ENCODE measurements around the gene CDH13.

Gene CDH13

GRCh38 chr16:83397601-83398291 lies 771.0 kb downstream of the CDH13 start:
- no peak for TF ChIP-seq CTCF (IDR thresholded peaks at IDR 0.05)
- H3K36me3 ChIP-seq: no peaks in the 10 kb centered on the region

GRCh38 chr16:83400234-83400633 lies 773.5 kb downstream of the CDH13 start:
- no peaks in the 10 kb centered on the region for H3K36me3 ChIP-seq
- H3K4me1 ChIP-seq: peaks cover 0 to 22% (median 12%) of the 10 kb centered on the region in 4 donors
- no peak for TF ChIP-seq CTCF (IDR thresholded peaks at IDR 0.05)
- no peak overlapping the region for H3K27ac ChIP-seq
- no peaks in the 10 kb centered on the region for H3K27me3 ChIP-seq
- no peak for DNase-seq
- H3K9me3 ChIP-seq: no peaks in the 10 kb centered on the region
- intact Hi-C loops (cut with DNase I; ENCODE audit: low total_unique reads): no loop called here
- no peak overlapping the region for H3K4me3 ChIP-seq

More at GRCh38 chr16:83397601-83398291, 771.0 kb downstream of the CDH13 start:
- Histone ChIP-seq H3K4me3 (no peak overlapping the region), H3K9me3 (no peaks in the 10 kb centered on the region), H3K27me3 (no peaks in the 10 kb centered on the region), H3K4me1 (peaks cover 0 to 41% (median 21%) of the 10 kb centered on the region in 4 donors), H3K27ac (peak overlapping the region in 1 of 2 donors; percentile 44)
- DNase-seq: no peak
- intact Hi-C loops (cut with DNase I; ENCODE audit: low total_unique reads): no loop called here

- H3K9me3 ChIP-seq: no peaks in the 10 kb centered on the region
- no peak for DNase-seq
- intact Hi-C loops (cut with DNase I; ENCODE audit: low total_unique reads): no loop called here
These were observed 775.5 kb downstream of the CDH13 start for GRCh38 chr16:83402160-83402814.

GRCh38 chr16:83402967-83403366 lies 776.2 kb downstream of the CDH13 start:
- H3K36me3 ChIP-seq: no peaks in the 10 kb centered on the region
- peaks cover 0 to 10% (median 5%) of the 10 kb centered on the region in 4 donors for H3K4me1 ChIP-seq
- no peak overlapping the region for H3K27ac ChIP-seq
- no peak for TF ChIP-seq CTCF (IDR thresholded peaks at IDR 0.05)
- intact Hi-C loops (cut with DNase I; ENCODE audit: low total_unique reads): no loop called here
- no peak overlapping the region for H3K4me3 ChIP-seq
- H3K27me3 ChIP-seq: no peaks in the 10 kb centered on the region
- H3K9me3 ChIP-seq: no peaks in the 10 kb centered on the region
- no peak for DNase-seq

More at GRCh38 chr16:83402160-83402814, 775.5 kb downstream of the CDH13 start:
- peaks cover 0 to 16% (median 10%) of the 10 kb centered on the region in 4 donors for H3K4me1 ChIP-seq
- no peak overlapping the region for H3K4me3 ChIP-seq
- H3K27me3 ChIP-seq: no peaks in the 10 kb centered on the region
- no peak overlapping the region for H3K27ac ChIP-seq
- TF ChIP-seq CTCF (IDR thresholded peaks at IDR 0.05): no peak
- no peaks in the 10 kb centered on the region for H3K36me3 ChIP-seq

- H3K4me1 ChIP-seq: peaks cover 0 to 2% (median under 1%) of the 10 kb centered on the region in 4 donors
- H3K36me3 ChIP-seq: no peaks in the 10 kb centered on the region
- no peak overlapping the region for H3K4me3 ChIP-seq
- no peaks in the 10 kb centered on the region for H3K9me3 ChIP-seq
- no peaks in the 10 kb centered on the region for H3K27me3 ChIP-seq
- DNase-seq: no peak
- TF ChIP-seq CTCF (IDR thresholded peaks at IDR 0.05): no peak
- H3K27ac ChIP-seq: no peak overlapping the region
- intact Hi-C loops (cut with DNase I; ENCODE audit: low total_unique reads): no loop called here
These were observed 777.0 kb downstream of the CDH13 start for GRCh38 chr16:83403761-83404160.

Measured in tibial artery (tissue), 4 donors.